ENCODE results near the gene FOSL2.

Gene FOSL2

DNA sequence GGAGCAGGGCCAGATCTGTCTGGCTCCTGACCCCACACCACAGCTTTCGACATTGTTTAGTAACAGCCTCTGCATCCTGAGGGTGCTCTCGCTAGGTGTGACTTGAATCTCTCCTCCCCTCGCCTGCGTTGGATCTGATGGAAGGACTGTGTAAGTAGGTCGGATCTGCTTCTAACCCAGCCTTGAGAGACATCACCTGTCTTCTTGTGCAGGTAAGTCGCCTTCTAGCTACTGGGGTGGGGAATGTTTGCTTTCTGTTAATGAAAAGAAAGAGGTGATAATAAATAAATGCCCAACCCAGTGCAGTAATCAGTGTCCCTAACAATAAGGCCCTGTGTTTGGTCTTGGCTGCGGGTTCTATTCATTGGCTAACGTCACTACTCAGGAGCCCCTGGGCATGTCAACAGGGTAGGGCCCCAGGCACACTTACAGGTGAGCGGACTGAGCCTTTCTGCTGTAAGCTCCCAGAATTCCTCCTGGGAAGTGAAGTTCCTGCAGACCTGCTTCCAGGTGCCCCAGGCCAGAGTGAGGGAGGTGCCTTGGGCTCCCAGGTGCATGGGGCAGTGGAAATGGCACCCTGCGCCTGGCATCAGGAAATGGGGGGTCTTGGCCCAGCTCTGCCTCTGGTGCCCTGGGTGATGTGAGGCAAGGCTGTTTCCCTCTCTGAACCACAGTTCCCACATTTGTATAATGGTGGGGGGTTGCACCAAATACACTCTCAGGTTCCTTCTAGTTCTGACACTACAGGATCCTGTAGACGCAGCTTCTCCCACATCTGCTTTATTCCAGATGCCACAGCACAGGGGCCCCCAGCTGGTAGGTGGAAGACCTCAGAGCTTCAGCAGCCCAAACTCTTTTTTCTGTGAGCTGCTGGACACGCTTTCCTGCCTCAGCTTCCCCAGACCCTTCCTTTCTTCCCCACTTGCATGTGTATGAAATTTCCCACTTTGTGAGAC, 11.2 kb upstream of the FOSL2 start:
- Histone ChIP-seq H3K36me3 (ENCODE audit: control insufficient read depth in 2 of 2, insufficient read depth in 2 of 2, low read length in 2 of 2) (no peaks in the 10 kb centered on the region), H3K27me3 (ENCODE audit: control insufficient read depth in 2 of 2, insufficient read depth in 2 of 2, low read length in 2 of 2) (no peaks in the 10 kb centered on the region), H3K4me1 (ENCODE audit: control insufficient read depth in 2 of 2, insufficient read depth in 2 of 2, low read length in 2 of 2) (peaks cover 57 to 62% of the 10 kb centered on the region in 2 donors), H3K27ac (ENCODE audit: low read depth in 2 of 2, low read length in 2 of 2) (peak overlapping the region; percentile 75 to 86), H3K9me3 (ENCODE audit: control insufficient read depth in 2 of 2, low read length in 2 of 2) (no peaks in the 10 kb centered on the region), H3K9ac (ENCODE audit: low read depth in 1 of 2, low read length in 2 of 2) (peak overlapping the region; percentile 65 to 67), H3K4me3 (ENCODE audit: low read length in 2 of 2) (peak overlapping the region in 1 of 2 donors; percentile 26)

GRCh38 chr2:28382755-28383154, 9.9 kb upstream of the FOSL2 start:
- H3K4me1 ChIP-seq (ENCODE audit: control insufficient read depth in 2 of 2, insufficient read depth in 2 of 2, low read length in 2 of 2) = peaks cover 47 to 51% of the 10 kb centered on the region in 2 donors
- H3K27me3 ChIP-seq (ENCODE audit: control insufficient read depth in 2 of 2, insufficient read depth in 2 of 2, low read length in 2 of 2) = no peaks in the 10 kb centered on the region
- peak overlapping the region in 1 of 2 donors; percentile 67 for H3K9ac ChIP-seq (ENCODE audit: low read depth in 1 of 2, low read length in 2 of 2)
- H3K27ac ChIP-seq (ENCODE audit: low read depth in 2 of 2, low read length in 2 of 2) = peak overlapping the region; percentile 75 to 86
- no peaks in the 10 kb centered on the region for H3K36me3 ChIP-seq (ENCODE audit: control insufficient read depth in 2 of 2, insufficient read depth in 2 of 2, low read length in 2 of 2)
- H3K9me3 ChIP-seq (ENCODE audit: control insufficient read depth in 2 of 2, low read length in 2 of 2) = no peaks in the 10 kb centered on the region
- H3K4me3 ChIP-seq (ENCODE audit: low read length in 2 of 2) = no peak overlapping the region

GRCh38 chr2:28387082-28387960, 5.3 kb upstream of the FOSL2 start:
- H3K27ac ChIP-seq (ENCODE audit: low read depth in 2 of 2, low read length in 2 of 2) = no peak overlapping the region
- no peaks in the 10 kb centered on the region for H3K36me3 ChIP-seq (ENCODE audit: control insufficient read depth in 2 of 2, insufficient read depth in 2 of 2, low read length in 2 of 2)
- H3K4me3 ChIP-seq (ENCODE audit: low read length in 2 of 2) = no peak overlapping the region
- H3K4me1 ChIP-seq (ENCODE audit: control insufficient read depth in 2 of 2, insufficient read depth in 2 of 2, low read length in 2 of 2) = peaks cover 22 to 28% of the 10 kb centered on the region in 2 donors
- H3K9ac ChIP-seq (ENCODE audit: low read depth in 1 of 2, low read length in 2 of 2) = no peak overlapping the region
- H3K9me3 ChIP-seq (ENCODE audit: control insufficient read depth in 2 of 2, low read length in 2 of 2) = no peaks in the 10 kb centered on the region
- H3K27me3 ChIP-seq (ENCODE audit: control insufficient read depth in 2 of 2, insufficient read depth in 2 of 2, low read length in 2 of 2) = no peaks in the 10 kb centered on the region

DNA sequence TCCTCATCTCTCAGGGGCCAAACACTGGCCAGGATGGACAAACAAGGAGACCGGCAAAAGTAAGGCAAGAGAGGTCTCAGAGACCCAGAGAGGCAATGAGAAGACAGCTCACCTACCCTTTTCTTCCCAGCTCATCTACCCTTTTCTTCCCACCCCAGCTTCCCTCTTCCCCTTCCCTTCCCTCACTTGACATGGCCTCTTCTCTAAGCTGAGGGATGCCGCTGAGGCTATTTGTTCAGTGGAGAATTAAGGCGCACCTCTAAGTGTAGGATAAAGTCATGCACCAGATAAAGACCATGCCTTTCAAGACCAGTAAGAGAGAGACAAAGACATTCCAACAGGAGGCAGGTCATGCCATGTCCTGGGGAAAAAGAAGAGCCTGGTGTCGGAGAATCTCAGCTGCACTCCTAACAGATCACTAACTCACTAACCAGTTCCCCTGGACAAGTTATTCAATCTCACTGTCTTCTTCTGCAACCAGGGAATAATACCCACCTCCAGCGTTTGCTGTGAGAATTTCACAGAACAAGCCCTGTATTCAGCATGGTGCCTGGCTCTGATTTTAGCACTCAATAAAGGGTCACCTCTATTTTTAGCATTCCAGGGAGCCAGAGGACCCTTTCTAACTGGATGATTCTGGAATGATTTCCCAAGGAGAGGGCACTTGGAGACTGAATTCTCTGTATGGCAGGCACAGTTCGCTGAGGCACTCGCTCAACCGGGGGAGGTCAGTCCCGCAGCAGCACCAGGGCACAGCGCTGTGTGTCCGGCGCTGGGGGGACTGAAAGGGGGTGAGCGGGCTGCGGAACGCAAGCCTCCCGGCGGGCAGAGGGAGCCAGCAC, 3.0 kb upstream of the FOSL2 start:
- no peaks in the 10 kb centered on the region for H3K27me3 ChIP-seq (ENCODE audit: control insufficient read depth in 2 of 2, insufficient read depth in 2 of 2, low read length in 2 of 2)
- peaks cover 15 to 18% of the 10 kb centered on the region in 2 donors for H3K4me1 ChIP-seq (ENCODE audit: control insufficient read depth in 2 of 2, insufficient read depth in 2 of 2, low read length in 2 of 2)
- H3K27ac ChIP-seq (ENCODE audit: low read depth in 2 of 2, low read length in 2 of 2) = peak overlapping the region; percentile 99 to 100
- H3K4me3 ChIP-seq (ENCODE audit: low read length in 2 of 2) = peak overlapping the region; percentile 87 to 93
- H3K9me3 ChIP-seq (ENCODE audit: control insufficient read depth in 2 of 2, low read length in 2 of 2) = no peaks in the 10 kb centered on the region
- peak overlapping the region; percentile 92 to 99 for H3K9ac ChIP-seq (ENCODE audit: low read depth in 1 of 2, low read length in 2 of 2)
- H3K36me3 ChIP-seq (ENCODE audit: control insufficient read depth in 2 of 2, insufficient read depth in 2 of 2, low read length in 2 of 2) = peaks cover 0 to 2% of the 10 kb centered on the region in 2 donors

DNA sequence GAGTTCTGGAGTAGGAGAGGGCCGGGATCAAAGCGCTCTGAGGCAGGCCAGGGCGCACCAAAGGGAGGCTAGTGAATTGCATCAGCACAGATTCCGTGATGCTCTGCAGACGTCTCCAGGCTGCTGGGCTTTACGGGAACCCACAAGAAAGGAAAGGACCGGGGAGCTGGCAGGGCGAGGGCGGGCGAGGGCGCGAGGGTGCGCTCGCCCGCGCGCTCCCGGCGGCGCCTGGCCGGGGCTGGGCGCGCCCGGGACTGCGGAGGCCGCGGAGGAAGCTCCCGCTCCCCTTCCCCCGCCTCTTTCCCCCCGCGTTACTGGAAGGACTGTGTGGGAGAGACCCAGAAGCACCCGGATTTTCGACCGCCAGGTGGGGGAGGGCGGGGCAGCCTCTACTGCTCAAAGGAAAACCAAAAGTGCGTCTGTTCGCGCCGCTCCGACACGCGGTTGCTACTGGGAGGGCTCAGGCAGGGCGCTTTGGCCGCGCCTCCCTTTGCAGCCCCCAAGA, 2.4 kb upstream of the FOSL2 start:
- Histone ChIP-seq H3K9ac (ENCODE audit: low read depth in 1 of 2, low read length in 2 of 2) (peak overlapping the region; percentile 92 to 99), H3K9me3 (ENCODE audit: control insufficient read depth in 2 of 2, low read length in 2 of 2) (no peaks in the 10 kb centered on the region), H3K36me3 (ENCODE audit: control insufficient read depth in 2 of 2, insufficient read depth in 2 of 2, low read length in 2 of 2) (peaks cover 0 to 3% of the 10 kb centered on the region in 2 donors), H3K27ac (ENCODE audit: low read depth in 2 of 2, low read length in 2 of 2) (peak overlapping the region; percentile 99 to 100), H3K4me1 (ENCODE audit: control insufficient read depth in 2 of 2, insufficient read depth in 2 of 2, low read length in 2 of 2) (peaks cover 15 to 18% of the 10 kb centered on the region in 2 donors), H3K4me3 (ENCODE audit: low read length in 2 of 2) (peak overlapping the region; percentile 87 to 93), H3K27me3 (ENCODE audit: control insufficient read depth in 2 of 2, insufficient read depth in 2 of 2, low read length in 2 of 2) (no peaks in the 10 kb centered on the region)

DNA sequence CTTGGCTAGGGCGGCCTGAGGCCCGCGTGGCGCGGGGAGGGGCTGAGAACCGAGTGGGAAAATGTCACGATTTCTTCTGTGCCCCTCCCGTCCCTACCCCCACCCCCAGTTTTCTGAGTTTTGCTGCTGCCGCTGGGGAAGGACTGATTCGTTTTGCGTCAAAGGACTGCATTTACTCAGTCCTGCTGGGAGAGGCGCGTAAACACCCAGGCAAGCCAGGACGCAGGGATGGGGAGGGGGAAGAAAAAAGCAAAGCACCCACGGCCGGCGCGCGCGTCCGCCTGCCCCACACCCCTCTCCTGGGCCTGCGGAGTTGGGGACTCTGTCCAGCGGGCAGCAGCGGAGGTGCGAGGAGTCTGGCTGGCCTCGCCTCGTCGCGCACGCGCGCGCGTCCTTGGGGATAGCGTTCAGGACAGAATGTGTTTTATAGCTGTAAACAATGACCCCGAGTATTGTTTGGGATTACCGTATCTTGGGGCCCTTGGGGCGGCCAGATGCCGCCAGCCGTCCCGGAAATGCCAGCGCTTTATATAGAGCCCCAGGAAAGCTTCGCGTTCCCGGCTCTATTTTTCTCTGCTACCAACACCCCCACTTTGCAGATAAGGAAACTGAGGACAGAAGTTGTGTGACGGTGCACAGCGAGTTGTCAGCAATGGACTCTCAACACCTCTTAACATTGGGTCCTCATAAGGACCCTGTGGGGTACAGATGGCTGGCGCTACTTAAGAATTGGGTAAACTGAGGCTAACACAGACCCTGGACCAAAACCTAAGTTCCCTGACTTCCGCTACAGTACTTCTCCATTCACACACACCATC, 1.7 kb upstream of the FOSL2 start:
- no peaks in the 10 kb centered on the region for H3K9me3 ChIP-seq (ENCODE audit: control insufficient read depth in 2 of 2, low read length in 2 of 2)
- peak overlapping the region; percentile 92 to 99 for H3K9ac ChIP-seq (ENCODE audit: low read depth in 1 of 2, low read length in 2 of 2)
- H3K4me3 ChIP-seq (ENCODE audit: low read length in 2 of 2) = peak overlapping the region; percentile 87 to 93
- peak overlapping the region; percentile 99 to 100 for H3K27ac ChIP-seq (ENCODE audit: low read depth in 2 of 2, low read length in 2 of 2)
- peaks cover 15 to 20% of the 10 kb centered on the region in 2 donors for H3K4me1 ChIP-seq (ENCODE audit: control insufficient read depth in 2 of 2, insufficient read depth in 2 of 2, low read length in 2 of 2)
- no peaks in the 10 kb centered on the region for H3K27me3 ChIP-seq (ENCODE audit: control insufficient read depth in 2 of 2, insufficient read depth in 2 of 2, low read length in 2 of 2)
- H3K36me3 ChIP-seq (ENCODE audit: control insufficient read depth in 2 of 2, insufficient read depth in 2 of 2, low read length in 2 of 2) = peaks cover 0 to 3% of the 10 kb centered on the region in 2 donors

DNA sequence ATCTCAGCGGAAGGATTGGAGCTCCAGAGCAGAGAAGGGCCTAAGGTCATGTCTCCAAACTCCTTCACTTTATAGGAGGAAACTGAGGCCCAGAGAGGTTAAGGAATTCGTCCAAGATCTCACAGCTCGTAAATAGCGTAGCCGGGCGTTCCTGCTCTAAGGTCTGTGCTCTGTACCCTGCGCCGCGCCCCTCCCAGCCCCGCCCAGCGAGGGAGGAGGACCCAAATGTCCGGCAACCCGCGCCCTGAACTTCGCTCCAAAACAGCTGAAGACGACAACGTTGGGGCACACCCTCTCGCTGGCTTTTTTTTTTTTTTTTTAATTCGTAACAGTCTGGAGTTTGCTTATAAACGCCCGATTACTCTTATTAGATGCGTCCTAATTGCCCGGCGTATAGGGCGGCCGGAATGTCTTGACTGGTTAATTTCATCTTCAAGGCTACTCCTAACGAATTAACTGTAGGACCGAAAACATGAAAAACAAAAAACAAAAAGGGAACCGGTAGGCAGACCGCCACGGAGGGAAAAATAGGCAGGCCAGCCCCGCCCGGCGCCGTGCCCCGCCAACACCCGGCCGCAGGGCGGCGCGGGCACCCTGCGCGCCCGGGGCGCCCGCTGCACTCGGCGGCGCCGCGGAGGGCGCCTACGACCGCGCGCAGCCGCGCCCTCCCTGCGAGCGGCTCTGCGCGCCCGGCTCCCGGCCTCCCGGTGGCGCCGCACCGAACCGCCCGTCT, 928 bp upstream of the FOSL2 start:
- H3K4me1 ChIP-seq (ENCODE audit: control insufficient read depth in 2 of 2, insufficient read depth in 2 of 2, low read length in 2 of 2) = peaks cover 15 to 28% of the 10 kb centered on the region in 2 donors
- H3K27me3 ChIP-seq (ENCODE audit: control insufficient read depth in 2 of 2, insufficient read depth in 2 of 2, low read length in 2 of 2) = no peaks in the 10 kb centered on the region
- no peaks in the 10 kb centered on the region for H3K9me3 ChIP-seq (ENCODE audit: control insufficient read depth in 2 of 2, low read length in 2 of 2)

DNA sequence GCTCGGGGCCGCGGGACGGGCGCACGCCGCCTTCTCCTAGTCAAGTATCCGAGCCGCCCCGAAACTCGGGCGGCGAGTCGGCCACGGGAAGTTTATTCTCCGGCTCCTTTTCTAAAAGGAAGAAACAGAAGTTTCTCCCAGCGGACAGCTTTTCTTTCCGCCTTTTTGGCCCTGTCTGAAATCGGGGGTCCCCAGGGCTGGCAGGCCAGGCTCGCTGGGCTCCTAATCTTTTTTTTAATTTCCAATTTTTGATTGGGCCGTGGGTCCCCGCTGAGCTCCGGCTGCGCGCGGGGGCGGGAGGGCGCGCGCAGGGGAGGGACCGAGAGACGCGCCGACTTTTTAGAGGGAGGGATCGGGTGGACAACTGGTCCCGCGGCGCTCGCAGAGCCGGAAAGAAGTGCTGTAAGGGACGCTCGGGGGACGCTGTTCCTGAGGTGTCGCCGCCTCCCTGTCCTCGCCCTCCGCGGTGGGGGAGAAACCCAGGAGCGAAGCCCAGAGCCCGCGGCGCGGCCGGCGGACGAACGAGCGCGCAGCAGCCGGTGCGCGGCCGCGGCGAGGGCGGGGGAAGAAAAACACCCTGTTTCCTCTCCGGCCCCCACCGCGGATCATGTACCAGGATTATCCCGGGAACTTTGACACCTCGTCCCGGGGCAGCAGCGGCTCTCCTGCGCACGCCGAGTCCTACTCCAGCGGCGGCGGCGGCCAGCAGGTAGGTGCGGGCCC, 617 bp downstream of the FOSL2 start:
- Histone ChIP-seq H3K4me3 (ENCODE audit: low read length in 2 of 2) (peak overlapping the region; percentile 72 to 93), H3K4me1 (ENCODE audit: control insufficient read depth in 2 of 2, insufficient read depth in 2 of 2, low read length in 2 of 2) (peaks cover 24 to 41% of the 10 kb centered on the region in 2 donors), H3K9me3 (ENCODE audit: control insufficient read depth in 2 of 2, low read length in 2 of 2) (no peaks in the 10 kb centered on the region), H3K9ac (ENCODE audit: low read depth in 1 of 2, low read length in 2 of 2) (peak overlapping the region; percentile 99), H3K27ac (ENCODE audit: low read depth in 2 of 2, low read length in 2 of 2) (peak overlapping the region; percentile 99 to 100), H3K36me3 (ENCODE audit: control insufficient read depth in 2 of 2, insufficient read depth in 2 of 2, low read length in 2 of 2) (peaks cover 4 to 5% of the 10 kb centered on the region in 2 donors), H3K27me3 (ENCODE audit: control insufficient read depth in 2 of 2, insufficient read depth in 2 of 2, low read length in 2 of 2) (no peaks in the 10 kb centered on the region)

More for the DNA sequence above, 928 bp upstream of the FOSL2 start:
- Histone ChIP-seq H3K36me3 (ENCODE audit: control insufficient read depth in 2 of 2, insufficient read depth in 2 of 2, low read length in 2 of 2) (peaks cover 0 to 3% of the 10 kb centered on the region in 2 donors), H3K9ac (ENCODE audit: low read depth in 1 of 2, low read length in 2 of 2) (peak overlapping the region; percentile 92 to 99), H3K27ac (ENCODE audit: low read depth in 2 of 2, low read length in 2 of 2) (peak overlapping the region; percentile 99 to 100), H3K4me3 (ENCODE audit: low read length in 2 of 2) (peak overlapping the region; percentile 87 to 93)

Measured in mucosa of rectum (tissue), 2 donors.